Effector CD4-positive, alpha-beta T cell (primary cell): ENCODE data around the gene CD44.
A peak's percentile ranks its signal among the peaks of the same experiment; 100 is the strongest.

Experiments
- DNase-seq: peaks from one replicate; pipeline ENCODE4 v3.0.0-alpha.2; 2020

CD44 gene

GRCh38 chr11:35141071-35141470, 2.1 kb downstream of the CD44 start:
- no peak for DNase-seq

DNA sequence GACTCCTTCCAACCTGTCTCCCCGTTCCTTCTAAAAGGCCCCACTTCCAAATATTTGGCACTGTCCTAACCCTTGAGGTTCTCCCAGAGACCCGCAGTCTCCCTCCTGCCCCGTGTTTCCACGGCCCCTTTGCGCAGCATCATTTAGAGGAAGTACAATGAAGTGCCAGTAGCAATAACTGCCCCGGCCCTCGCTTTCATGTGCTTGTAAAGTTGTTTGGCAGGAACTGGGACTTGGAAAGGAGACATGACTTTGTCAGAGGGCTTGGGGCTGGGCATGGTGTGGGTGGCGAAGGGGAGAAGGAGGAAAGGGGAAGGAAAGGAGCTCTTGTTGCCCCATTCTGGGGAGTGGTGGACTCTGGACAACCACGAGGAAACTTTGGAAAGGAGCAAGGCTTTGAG, 2.6 kb downstream of the CD44 start:
- no peak for DNase-seq

GRCh38 chr11:35142481-35143075, 3.6 kb downstream of the CD44 start:
- no peak for DNase-seq

DNA sequence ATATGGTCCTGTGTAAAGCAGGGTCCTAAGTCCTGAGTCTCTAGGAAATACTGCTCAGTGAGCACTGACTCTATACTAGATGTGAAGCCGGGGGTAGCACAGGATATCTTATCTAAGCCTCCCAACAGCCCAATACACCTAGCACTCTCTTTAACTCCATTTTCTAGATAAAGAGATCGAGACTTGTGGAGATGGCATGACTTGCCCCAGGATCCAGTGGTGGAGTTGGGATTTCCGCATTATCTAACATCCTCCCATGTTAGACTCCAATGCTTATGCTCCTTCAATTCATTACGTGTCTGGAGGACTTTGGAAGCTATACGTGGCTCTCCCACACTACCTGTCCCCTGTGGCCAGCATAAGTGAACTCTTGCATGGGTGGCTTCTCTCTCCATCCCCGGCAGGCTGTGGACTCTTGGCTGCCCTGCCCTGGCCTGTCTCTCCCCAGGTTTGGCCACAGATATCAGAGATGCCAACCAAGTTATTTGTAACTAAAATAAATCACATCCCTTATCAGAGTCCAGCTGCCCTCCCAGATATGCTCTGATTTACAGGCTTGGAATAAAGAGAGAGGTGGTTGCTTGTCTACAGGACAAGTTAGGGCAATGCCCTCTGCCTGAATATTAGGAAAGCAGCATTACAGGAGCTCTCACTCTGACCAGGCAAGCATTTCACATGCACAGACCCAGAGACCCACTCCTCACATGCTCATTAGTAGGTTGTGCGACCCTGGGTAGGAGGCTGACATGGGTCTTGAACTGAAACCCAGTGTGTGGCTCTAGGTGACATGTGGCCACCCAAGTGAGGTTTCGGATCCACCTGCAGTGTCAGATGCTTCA, 4.5 kb downstream of the CD44 start:
- no peak for DNase-seq

- peak; percentile 53 for DNase-seq
Measured at GRCh38 chr11:35144136-35144741, 5.3 kb downstream of the CD44 start.

DNA sequence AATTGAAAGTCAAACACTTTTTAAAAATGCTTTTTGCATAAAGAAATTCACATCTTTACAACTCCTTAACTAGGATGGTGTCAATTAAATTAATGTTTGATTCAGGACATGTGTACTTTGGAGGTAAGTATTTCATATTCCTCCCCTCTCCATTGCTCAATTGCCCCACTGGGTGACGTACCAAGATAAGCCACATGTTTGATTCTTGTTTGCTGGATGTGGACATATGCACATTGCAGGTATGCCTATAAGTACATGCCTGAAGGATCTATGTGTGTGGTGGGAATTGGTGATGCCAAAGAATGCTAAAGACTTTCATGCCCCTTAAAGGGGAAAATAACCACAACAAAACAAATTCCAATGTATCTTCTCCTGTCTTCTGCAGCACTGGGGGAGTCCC, 5.8 kb downstream of the CD44 start:
- DNase-seq = no peak

- no peak for DNase-seq
Measured at GRCh38 chr11:35145271-35145670, 6.3 kb downstream of the CD44 start.

GRCh38 chr11:35146074-35146521, 7.1 kb downstream of the CD44 start:
- peak; percentile 62 for DNase-seq

- DNase-seq = no peak
Measured at GRCh38 chr11:35146711-35147110, 7.7 kb downstream of the CD44 start.

GRCh38 chr11:35147235-35147634, 8.3 kb downstream of the CD44 start:
- DNase-seq = no peak

GRCh38 chr11:35148163-35148837, 9.3 kb downstream of the CD44 start:
- peak; percentile 49 for DNase-seq

DNA sequence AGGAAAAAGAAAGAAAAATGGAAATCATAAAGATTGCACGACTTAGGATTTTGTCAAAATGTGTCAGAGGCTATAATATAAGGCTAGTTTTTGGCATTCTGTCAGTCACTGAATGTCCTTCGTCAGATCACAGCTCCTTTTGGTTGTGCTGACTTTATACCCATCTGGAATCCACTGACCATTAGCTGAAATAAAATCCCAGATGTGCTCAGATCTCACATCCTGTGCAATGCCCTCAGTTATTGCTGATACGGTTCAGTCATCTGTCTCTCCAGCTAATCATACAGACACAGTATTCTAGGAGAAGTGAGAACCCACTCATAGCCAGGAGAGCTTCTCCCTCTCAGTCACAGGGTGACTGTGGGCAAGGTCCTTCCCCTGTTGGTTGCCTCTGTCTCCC, 11.5 kb downstream of the CD44 start:
- DNase-seq = no peak

- DNase-seq = no peak
Measured at GRCh38 chr11:35151241-35151640, 12.3 kb downstream of the CD44 start.

GRCh38 chr11:35151683-35152280, 12.8 kb downstream of the CD44 start:
- DNase-seq = no peak

DNA sequence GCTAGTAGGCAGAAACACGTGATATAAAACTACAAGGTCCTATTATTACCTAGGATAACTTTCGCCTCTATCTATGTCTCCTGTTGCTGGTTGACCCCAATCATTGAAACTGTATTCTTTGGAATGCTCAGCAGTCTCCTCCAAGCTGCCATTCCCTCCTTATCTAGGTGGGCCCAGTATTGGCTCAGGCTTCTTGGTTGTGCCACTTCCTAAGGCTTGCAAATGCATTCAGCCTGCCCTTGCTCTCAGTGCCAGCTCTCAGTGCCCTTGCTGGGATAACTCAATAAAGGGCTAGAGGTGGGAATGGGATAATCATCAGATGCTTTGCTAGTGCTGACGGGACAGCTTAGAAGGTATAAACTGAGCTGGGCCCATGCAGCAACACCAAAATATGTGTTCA, 13.6 kb downstream of the CD44 start:
- DNase-seq = no peak

GRCh38 chr11:35153280-35153679, 14.3 kb downstream of the CD44 start:
- DNase-seq = no peak

GRCh38 chr11:35154952-35155351, 16.0 kb downstream of the CD44 start:
- no peak for DNase-seq

GRCh38 chr11:35155677-35156076, 16.7 kb downstream of the CD44 start:
- no peak for DNase-seq

GRCh38 chr11:35157814-35158700, 19.1 kb downstream of the CD44 start:
- no peak for DNase-seq

DNA sequence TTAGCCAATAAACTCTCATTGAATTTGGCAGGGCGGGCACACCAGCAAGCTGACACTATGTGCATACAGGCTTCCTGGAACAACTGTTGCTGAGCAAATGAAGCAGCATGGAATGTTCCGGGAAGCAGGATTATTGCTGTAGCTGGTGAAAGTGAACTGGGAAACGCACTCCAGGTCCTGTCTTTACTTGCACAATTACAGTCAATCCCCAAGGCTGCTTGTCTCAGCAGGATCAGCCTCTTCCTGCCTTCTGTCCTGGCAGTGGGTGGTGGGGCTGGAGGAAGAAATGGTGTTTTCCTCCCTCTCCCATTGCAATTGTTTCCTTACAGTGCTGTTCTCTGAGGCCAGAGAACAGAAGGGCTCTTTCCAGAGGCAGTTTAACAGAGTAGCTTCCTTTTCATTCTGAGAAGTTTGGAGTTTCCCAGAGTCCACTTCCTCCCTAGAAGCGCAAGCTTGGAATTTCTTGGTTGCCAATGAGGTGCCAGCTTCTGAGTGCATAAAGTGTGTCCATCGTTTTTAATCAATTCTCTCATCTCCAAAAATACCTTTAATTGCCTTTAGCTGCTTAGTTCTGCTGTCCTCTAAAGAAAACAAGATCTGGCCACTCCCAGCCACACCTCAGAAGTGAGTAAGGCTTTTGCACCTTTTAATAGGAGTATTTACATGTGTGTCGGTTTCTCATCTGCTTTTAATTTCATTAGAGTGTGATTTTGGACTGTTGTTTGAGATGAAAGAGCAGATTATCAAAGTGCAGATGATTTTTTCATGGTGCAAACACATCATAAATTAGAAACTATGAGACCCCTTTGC, 19.9 kb downstream of the CD44 start:
- no peak for DNase-seq

GRCh38 chr11:35160246-35160824, 21.4 kb downstream of the CD44 start:
- no peak for DNase-seq
